OCI-LY1 (cell line): ENCODE measurements around the gene DGCR8.

Source experiments
- CTCF ChIP-seq: fragments of 200-600 bp; sonication (generic), shearing (Covaris generic); IDR thresholded peaks from 2 replicates; pipeline ENCODE4 v1.5.1; 2017; ENCODE audit warnings: mild to moderate bottlenecking, antibody characterized with exemption, low read length, moderate library complexity, mixed read lengths
- EZH2 ChIP-seq: fragments of 200-600 bp; sonication (generic), shearing (Covaris generic); IDR thresholded peaks from 2 replicates; pipeline ENCODE4 v1.8.0; 2017; ENCODE audit warnings: borderline replicate concordance, mixed run types, mild to moderate bottlenecking, antibody characterized with exemption, low read length, moderate library complexity, mixed read lengths

- no peak for TF ChIP-seq CTCF
- no peak for TF ChIP-seq EZH2
These were observed 10.7 kb downstream of the DGCR8 start for GRCh38 chr22:20090730-20091240.
